ENCODE results near the gene EMC1.
"Not testable (repeated sequence)": the region's sequence is repeated elsewhere in the genome, so short reads cannot be mapped to it uniquely, and the experiment has no call there.

DNA sequence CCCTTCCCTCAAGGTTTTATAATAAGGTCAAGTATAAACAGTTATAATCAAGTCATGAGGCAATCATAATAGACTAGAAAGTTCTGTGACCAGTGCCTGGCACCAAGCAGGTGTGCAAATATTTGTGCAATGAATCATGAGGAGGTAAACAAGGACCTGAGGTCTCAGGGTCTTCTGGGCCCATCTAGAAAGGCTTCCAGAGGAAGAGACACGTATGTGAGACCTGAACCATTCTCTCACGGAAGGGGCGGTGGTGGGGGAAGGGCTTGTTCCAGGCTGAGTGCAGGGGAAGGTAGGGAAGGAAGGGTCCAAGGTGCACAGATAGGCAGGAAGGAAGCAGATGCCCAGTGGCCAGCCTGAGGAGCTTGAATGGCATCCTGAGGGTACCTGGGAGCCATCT lies 34.0 kb upstream of the EMC1 start:
- TF ChIP-seq, protein P1, sequence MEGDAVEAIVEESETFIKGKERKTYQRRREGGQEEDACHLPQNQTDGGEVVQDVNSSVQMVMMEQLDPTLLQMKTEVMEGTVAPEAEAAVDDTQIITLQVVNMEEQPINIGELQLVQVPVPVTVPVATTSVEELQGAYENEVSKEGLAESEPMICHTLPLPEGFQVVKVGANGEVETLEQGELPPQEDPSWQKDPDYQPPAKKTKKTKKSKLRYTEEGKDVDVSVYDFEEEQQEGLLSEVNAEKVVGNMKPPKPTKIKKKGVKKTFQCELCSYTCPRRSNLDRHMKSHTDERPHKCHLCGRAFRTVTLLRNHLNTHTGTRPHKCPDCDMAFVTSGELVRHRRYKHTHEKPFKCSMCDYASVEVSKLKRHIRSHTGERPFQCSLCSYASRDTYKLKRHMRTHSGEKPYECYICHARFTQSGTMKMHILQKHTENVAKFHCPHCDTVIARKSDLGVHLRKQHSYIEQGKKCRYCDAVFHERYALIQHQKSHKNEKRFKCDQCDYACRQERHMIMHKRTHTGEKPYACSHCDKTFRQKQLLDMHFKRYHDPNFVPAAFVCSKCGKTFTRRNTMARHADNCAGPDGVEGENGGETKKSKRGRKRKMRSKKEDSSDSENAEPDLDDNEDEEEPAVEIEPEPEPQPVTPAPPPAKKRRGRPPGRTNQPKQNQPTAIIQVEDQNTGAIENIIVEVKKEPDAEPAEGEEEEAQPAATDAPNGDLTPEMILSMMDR (optimal IDR thresholded peaks at IDR 0.05 in 1 of 3, IDR thresholded peaks at IDR 0.05 in 1 of 3, conservative IDR thresholded peaks at IDR 0.05 in 1 of 3; ENCODE audit: extremely low read depth in 1 of 3, insufficient read depth in 2 of 3, low read length in 3 of 3) = not testable (repeated sequence)
- TF ChIP-seq EZH2 (IDR thresholded peaks at IDR 0.05; ENCODE audit: low read length) = not testable (repeated sequence)

All from keratinocyte (primary cell).